SJCRH30 (cell line): Measurements from ENCODE around the gene CDRT4. TPM values are rescaled to one million over a fixed set of nuclear protein-coding genes. Genes with fewer than 3 reads are reported as not detected.

Experiments used
- DNase-seq, 2 experiments: peaks; one replicate each; pipeline ENCODE4 v3.0.0-alpha.2; 2015 to 2020
- H3K27ac ChIP-seq: fragments of 250-450 bp; sonication (Bioruptor Pico); 2 replicates; pipeline ENCODE4 v1.5.1; 2020; ENCODE audit warnings: mild to moderate bottlenecking, moderate library complexity
- H3K27me3 ChIP-seq: fragments of 250-450 bp; sonication (Bioruptor Pico); 2 replicates; pipeline ENCODE4 v1.5.1; 2020; ENCODE audit warnings: mild to moderate bottlenecking, moderate library complexity
- H3K36me3 ChIP-seq: fragments of 250-450 bp; sonication (Bioruptor Pico); 2 replicates; pipeline ENCODE4 v1.5.1; 2020; ENCODE audit warnings: mild to moderate bottlenecking, moderate library complexity
- H3K4me1 ChIP-seq: fragments of 250-450 bp; sonication (Bioruptor Pico); 2 replicates; pipeline ENCODE4 v1.5.1; 2020; ENCODE audit warnings: mild to moderate bottlenecking, moderate library complexity
- H3K4me3 ChIP-seq: fragments of 250-450 bp; sonication (Bioruptor Pico); 2 replicates; pipeline ENCODE4 v1.5.1; 2020; ENCODE audit warnings: mild to moderate bottlenecking, moderate library complexity
- H3K9me3 ChIP-seq: fragments of 250-450 bp; sonication (Bioruptor Pico); replicated peaks from 2 replicates; pipeline ENCODE4 v1.5.1; 2020; ENCODE audit warnings: mild to moderate bottlenecking, moderate library complexity
- total RNA-seq: library from RNA; depleted of rRNA; stranded (reverse); fragments of >200 nt; shearing (Covaris generic); gene quantifications from 2 replicates; pipeline ENCODE4 v1.2.3, GENCODE V29; 2014

The CDRT4 gene
- total RNA-seq, 1 experiment from 2014 or later: 0.04 TPM

DNA sequence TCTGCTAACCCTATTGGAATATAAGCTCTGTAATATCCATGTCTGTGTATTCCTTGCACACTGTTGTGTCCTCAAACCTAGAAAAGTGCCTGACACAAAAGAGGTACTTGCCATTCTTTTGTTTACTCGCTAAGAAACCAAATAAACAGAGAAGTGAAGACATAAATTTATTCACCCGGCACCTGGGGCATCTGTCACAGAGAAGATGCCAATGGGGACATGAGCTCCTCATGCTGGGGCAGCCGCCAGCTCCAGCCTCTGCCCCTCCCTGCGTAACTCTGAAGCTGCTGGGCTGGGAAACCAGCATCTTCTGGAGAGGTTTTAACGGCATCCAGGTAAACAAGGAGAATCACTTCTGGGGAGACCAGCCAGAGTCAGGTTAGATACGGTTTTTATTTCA is 15.1 kb upstream of the CDRT4 start:
- H3K27me3 ChIP-seq: no peaks in the 10 kb centered on the region; the same call in 1 of the 2 replicates
- H3K36me3 ChIP-seq: no peaks in the 10 kb centered on the region
- H3K27ac ChIP-seq: no peak overlapping the region
- H3K9me3 ChIP-seq: no peaks in the 10 kb centered on the region
- peaks cover 7% of the 10 kb centered on the region for H3K4me1 ChIP-seq
- H3K4me3 ChIP-seq: no peak overlapping the region
- DNase-seq: no peak

DNA sequence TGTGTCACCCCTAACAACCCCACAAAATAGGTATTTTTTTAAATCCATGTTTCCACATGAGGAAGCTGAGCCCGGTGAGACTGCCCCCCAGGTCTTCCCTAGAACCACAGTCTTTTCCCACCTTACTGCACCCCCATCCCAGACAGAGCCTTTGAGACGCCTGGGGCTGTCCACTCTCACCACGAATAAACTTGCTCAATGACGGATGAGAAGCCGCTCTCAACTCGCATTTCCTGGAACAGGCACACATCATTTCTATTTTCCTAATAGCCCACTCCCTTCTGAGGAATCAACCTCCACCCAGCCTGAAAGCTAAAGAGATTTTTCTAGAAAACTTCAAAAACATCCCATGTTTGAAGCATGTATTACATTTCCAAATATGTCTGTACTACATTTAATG is 14.1 kb upstream of the CDRT4 start:
- no peak overlapping the region for H3K4me3 ChIP-seq
- DNase-seq: no peak
- no peaks in the 10 kb centered on the region; the same call in 1 of the 2 replicates for H3K27me3 ChIP-seq
- H3K9me3 ChIP-seq: no peaks in the 10 kb centered on the region
- H3K4me1 ChIP-seq: peaks cover 7% of the 10 kb centered on the region
- no peaks in the 10 kb centered on the region for H3K36me3 ChIP-seq
- H3K27ac ChIP-seq: no peak overlapping the region

DNA sequence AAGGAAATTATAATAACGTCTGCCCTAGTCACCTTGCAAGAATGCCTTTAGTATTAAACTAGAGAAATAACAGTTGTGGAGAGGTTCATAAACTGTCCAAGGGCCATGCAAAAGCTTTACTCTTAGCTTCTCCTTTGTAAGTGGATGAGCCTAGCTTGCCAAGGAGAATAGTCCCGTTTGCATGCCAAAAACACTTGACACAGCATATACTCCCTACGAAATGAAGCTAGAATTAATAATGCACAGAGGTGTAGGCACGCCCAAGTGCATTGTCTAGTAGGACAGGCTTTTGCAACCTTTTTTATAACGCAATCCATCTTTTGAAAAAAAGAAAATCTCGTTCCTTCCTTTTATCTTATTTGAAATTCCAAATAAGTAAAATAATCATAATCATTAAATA is 12.8 kb upstream of the CDRT4 start:
- no peaks in the 10 kb centered on the region for H3K36me3 ChIP-seq
- H3K4me3 ChIP-seq: no peak overlapping the region
- no peaks in the 10 kb centered on the region; the same call in 1 of the 2 replicates for H3K27me3 ChIP-seq
- no peak for DNase-seq
- H3K4me1 ChIP-seq: peaks cover 7% of the 10 kb centered on the region
- H3K9me3 ChIP-seq: no peaks in the 10 kb centered on the region
- H3K27ac ChIP-seq: no peak overlapping the region

DNA sequence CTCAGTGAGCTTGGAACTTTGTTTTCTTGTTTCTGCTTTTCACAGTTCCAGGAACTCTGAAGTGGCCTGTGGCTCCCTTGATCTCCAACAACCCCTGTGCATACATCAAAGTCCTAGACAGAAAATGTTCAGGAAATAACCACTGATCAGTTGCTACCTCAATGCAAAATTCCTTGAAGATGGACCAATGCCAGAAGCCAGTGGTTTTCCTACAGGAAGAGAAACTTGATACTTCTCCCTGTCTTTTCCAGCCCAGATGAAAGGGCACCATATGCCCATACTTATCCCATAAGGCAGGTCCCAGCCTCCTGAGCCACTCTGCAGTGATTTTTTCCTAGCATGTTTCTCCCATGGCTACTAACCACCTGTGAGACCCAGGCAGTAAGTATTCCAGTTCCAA is 12.3 kb upstream of the CDRT4 start:
- DNase-seq: peak; percentile 76 to 89
- Histone ChIP-seq H3K36me3 (no peaks in the 10 kb centered on the region), H3K27ac (no peak overlapping the region), H3K4me3 (no peak overlapping the region), H3K27me3 (no peaks in the 10 kb centered on the region; the same call in 1 of the 2 replicates), H3K9me3 (no peaks in the 10 kb centered on the region), H3K4me1 (peaks cover 7% of the 10 kb centered on the region)

DNA sequence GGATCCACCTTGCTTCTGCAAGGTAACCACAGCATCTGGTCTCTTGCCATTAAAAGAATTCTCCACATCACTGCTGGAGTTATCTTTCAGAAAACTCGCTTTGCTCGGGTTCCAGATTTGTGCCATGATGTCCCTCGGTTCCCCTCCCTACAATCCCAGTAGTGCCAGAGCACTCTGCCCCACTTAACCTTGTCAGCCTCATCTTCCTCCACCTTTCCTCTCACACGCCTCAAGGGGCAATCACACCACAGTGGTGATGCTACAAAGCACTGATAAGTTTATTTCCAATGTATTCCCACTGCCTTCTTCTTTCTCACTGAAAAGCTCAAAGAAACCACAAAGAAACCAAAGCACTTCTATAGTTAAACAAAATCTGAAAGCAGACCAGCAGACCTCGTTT is 11.4 kb upstream of the CDRT4 start:
- Histone ChIP-seq H3K4me3 (no peak overlapping the region), H3K27ac (no peak overlapping the region), H3K9me3 (no peaks in the 10 kb centered on the region), H3K36me3 (no peaks in the 10 kb centered on the region), H3K27me3 (no peaks in the 10 kb centered on the region), H3K4me1 (peaks cover 7% of the 10 kb centered on the region)
- DNase-seq: no peak

DNA sequence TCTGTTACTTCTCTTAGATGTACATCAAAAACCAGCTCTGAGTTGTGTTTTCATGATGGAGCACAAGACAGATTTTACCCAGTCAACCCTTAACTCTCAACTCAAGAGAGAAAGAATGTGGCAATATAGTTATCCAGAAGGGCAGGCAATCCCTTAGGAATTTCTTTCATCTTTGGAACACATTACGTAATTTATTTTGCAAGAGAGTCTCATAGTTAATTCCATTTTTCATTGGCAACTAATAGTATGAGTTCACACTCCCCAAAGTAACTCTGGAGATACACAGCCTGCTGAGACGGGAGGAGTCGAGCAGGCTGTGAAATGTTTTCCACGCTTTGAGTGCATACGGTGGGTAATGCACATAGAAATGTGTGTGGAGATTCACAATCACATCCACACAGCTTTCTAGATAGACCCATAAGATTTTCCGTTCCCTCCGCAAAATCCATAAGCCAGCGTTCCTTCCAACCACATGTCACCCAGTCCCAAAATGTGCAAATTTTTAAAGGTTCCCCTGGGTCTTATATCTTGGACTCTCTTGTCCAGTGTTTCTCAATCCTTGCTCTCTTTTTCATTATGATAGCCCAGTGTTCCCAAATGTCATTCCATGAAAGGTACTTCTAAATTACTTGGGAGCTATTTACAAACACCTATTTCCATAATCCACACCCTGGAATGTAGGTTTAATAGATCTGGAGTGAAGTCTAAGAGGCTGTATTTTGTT is 8.4 kb upstream of the CDRT4 start:
- Histone ChIP-seq H3K27ac (no peak overlapping the region), H3K4me1 (peaks cover 7% of the 10 kb centered on the region), H3K4me3 (no peak overlapping the region), H3K9me3 (no peaks in the 10 kb centered on the region), H3K36me3 (no peaks in the 10 kb centered on the region), H3K27me3 (no peaks in the 10 kb centered on the region)
- DNase-seq: no peak

DNA sequence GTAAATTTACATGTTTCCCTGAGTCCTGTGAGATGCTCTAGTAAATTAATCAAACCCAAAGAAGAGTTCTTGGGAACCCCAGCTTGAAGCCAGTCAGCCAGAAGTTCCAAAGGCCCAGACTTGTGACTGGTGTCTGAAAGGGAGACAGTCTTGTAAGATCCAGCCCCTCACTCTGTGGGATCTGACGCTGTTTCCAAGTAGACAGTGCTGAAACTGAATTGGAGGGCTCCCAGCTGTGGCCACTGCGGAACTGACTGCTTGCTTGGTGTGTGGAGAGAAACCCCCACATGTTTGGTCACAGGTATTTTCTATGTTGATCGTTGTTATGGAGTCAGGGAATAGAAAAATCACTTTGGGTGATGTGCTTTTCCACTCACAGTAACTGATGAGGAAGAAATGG is 5.5 kb upstream of the CDRT4 start:
- Histone ChIP-seq H3K27me3 (no peaks in the 10 kb centered on the region), H3K9me3 (no peaks in the 10 kb centered on the region), H3K36me3 (no peaks in the 10 kb centered on the region), H3K4me3 (no peak overlapping the region), H3K4me1 (no peaks in the 10 kb centered on the region), H3K27ac (no peak overlapping the region)
- no peak for DNase-seq

DNA sequence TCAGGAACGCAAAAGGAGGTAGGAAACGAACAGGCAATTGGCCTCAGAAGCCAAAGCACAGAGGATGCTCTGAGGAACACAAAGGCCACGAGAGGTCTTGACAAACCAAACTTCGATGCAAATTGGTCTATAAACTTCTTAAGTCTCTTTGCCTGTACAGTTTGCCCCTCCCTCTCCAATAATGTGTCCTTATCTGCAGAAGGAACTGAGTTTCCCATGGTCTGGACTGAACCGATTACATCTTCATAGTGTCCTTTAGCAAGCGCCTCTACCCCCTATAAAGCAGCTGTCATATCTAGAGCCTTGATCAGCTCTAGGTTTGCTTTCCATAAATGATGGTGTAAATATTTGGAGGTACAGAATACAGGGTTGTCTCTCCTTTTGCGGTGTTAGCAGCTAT is 3.1 kb upstream of the CDRT4 start:
- no peaks in the 10 kb centered on the region for H3K4me1 ChIP-seq
- H3K4me3 ChIP-seq: no peak overlapping the region
- no peak for DNase-seq
- no peaks in the 10 kb centered on the region for H3K27me3 ChIP-seq
- no peaks in the 10 kb centered on the region for H3K9me3 ChIP-seq
- H3K36me3 ChIP-seq: no peaks in the 10 kb centered on the region
- H3K27ac ChIP-seq: no peak overlapping the region

DNA sequence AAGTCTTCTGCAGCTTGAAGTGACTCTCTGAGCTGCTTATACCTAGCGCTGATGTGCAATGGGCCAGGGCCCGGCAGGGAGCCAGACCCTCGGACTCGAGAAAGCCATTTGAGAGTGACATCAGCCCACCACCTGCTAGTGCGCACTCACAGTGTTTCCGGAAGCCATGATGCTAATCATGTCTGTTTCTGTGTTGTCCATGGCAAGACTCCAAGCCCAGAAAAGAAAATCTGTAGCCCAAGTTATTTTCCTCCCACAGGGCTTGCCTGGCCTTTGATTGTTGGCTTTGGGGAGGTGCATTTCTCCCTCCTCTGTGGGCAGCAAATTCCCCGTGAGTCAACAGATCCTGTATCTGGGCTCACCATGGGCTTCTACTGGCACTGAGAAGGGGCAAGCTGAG is 1.8 kb upstream of the CDRT4 start:
- no peaks in the 10 kb centered on the region for H3K36me3 ChIP-seq
- H3K9me3 ChIP-seq: peaks cover 5% of the 10 kb centered on the region; the same call in 1 of the 2 replicates
- H3K27me3 ChIP-seq: no peaks in the 10 kb centered on the region
- no peak overlapping the region for H3K27ac ChIP-seq
- DNase-seq: peak; percentile 53 to 68
- no peaks in the 10 kb centered on the region for H3K4me1 ChIP-seq
- H3K4me3 ChIP-seq: no peak overlapping the region

DNA sequence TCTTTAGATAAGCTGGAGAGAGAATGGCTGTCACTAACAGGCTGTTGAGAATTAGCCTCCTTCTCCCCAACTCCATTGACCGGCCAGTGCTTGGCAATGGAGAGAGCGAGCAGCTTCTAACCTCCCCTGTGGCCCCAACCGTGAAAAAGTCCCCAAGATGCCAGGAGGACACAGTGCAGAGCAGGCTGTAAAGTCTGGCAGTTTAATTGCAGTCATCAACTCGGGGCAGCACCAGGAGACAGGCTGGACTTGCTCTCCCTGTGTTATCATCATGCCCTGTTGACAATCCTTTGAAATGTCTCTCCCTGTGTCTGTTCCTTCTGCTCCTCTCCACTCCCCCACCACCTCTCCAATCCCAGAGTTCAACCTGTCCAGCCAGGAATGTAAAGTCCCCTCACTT is 705 bp upstream of the CDRT4 start:
- H3K36me3 ChIP-seq: no peaks in the 10 kb centered on the region
- no peak overlapping the region for H3K4me3 ChIP-seq
- H3K4me1 ChIP-seq: peaks cover 7% of the 10 kb centered on the region; the same call in 1 of the 2 replicates
- no peaks in the 10 kb centered on the region for H3K27me3 ChIP-seq
- DNase-seq: no peak
- peaks cover 5% of the 10 kb centered on the region; the same call in 1 of the 2 replicates for H3K9me3 ChIP-seq
- no peak overlapping the region for H3K27ac ChIP-seq

DNA sequence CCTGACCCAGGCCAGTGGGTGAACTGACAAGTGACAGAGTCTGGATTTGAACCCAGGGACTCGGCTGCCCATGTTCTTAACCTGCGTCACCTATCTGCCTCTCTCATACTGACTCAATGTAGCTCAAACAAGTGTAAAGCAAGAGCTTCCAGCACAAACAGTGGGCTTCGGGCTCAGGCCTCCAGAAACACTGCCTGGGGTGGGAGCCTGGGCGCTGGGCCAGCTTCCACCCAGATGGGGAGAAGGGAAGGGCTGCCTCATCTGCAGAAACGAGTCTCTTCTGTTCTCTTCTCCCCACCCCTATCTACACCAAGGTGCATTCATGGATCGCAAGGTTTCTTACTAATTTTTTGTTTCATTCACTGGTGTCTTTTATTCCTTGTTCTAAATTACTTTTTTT is 1.3 kb downstream of the CDRT4 start:
- H3K9me3 ChIP-seq: peaks cover 8% of the 10 kb centered on the region; the same call in 1 of the 2 replicates
- H3K4me1 ChIP-seq: peaks cover 11% of the 10 kb centered on the region; the same call in 1 of the 2 replicates
- no peak overlapping the region for H3K27ac ChIP-seq

DNA sequence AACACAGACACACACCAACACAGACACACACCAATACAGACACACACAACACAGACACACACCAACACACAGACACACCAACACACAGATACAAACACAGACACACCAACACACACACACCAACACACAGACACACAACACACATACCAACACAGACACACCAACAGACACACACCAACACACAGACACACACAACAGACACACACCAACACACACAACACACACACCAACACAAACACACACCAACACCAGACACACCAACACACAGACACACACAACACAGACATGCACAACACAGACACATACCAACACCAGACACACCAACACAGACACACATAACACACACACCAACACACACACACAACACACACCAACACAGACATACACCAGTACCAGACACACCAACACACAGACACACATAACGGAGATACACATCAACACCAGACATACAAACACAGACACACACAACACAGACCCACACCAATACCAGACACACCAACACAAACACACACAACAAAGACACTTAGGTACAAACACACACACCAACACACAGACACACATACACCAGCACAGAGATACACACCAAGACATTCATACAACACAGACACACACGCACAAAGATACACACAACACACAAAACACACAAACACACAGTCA is 2.2 kb downstream of the CDRT4 start:
- H3K4me1 ChIP-seq: peaks cover 11% of the 10 kb centered on the region; the same call in 1 of the 2 replicates
- H3K4me3 ChIP-seq: no peak overlapping the region
- no peaks in the 10 kb centered on the region for H3K36me3 ChIP-seq
- peaks cover 8% of the 10 kb centered on the region; the same call in 1 of the 2 replicates for H3K9me3 ChIP-seq
- H3K27me3 ChIP-seq: no peaks in the 10 kb centered on the region
- DNase-seq: no peak
- H3K27ac ChIP-seq: no peak overlapping the region

More for the DNA sequence above, 1.3 kb downstream of the CDRT4 start:
- H3K4me3 ChIP-seq: no peak overlapping the region
- no peaks in the 10 kb centered on the region for H3K27me3 ChIP-seq
- DNase-seq: peak in 1 of 2 experiments; percentile 34
- H3K36me3 ChIP-seq: no peaks in the 10 kb centered on the region

DNA sequence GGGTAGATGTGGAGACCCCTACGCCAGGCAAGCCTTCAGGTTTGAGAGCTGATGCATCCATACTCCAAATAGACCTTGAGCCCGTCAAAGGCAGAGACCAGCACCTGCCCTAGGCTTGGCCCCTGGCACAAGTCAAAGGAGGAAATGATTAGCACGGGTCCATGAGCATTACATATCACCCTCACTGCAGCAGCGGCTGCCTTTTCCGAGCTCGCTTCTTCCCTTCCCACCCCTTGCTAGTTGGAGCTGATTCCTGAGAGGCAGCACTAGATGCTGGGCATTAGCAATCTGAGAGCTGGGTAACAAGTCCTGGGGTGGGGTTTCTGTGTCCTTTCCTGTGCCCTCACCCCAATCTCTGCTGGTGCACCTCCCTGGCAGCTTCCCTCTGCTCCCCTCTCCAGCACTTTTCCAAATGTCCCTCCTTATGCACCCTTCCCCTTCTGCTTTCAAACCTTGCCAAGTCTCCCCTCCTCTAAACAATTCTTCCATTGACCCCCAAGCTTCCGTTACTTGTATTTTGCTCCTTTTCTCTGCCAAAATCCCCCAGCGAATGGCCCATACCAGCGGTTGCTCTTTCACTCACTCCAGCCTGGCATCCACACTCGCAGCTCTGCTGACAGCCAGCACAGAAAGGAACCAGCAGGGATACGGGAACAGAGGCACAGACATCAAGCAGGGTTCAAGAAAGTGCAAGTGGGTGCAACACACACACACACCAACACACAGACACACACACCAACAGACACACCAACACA is 3.0 kb downstream of the CDRT4 start:
- peaks cover 8% of the 10 kb centered on the region; the same call in 1 of the 2 replicates for H3K9me3 ChIP-seq
- H3K36me3 ChIP-seq: no peaks in the 10 kb centered on the region
- H3K27me3 ChIP-seq: no peaks in the 10 kb centered on the region
- no peak for DNase-seq
- no peak overlapping the region for H3K4me3 ChIP-seq
- peaks cover 11% of the 10 kb centered on the region; the same call in 1 of the 2 replicates for H3K4me1 ChIP-seq
- H3K27ac ChIP-seq: no peak overlapping the region

DNA sequence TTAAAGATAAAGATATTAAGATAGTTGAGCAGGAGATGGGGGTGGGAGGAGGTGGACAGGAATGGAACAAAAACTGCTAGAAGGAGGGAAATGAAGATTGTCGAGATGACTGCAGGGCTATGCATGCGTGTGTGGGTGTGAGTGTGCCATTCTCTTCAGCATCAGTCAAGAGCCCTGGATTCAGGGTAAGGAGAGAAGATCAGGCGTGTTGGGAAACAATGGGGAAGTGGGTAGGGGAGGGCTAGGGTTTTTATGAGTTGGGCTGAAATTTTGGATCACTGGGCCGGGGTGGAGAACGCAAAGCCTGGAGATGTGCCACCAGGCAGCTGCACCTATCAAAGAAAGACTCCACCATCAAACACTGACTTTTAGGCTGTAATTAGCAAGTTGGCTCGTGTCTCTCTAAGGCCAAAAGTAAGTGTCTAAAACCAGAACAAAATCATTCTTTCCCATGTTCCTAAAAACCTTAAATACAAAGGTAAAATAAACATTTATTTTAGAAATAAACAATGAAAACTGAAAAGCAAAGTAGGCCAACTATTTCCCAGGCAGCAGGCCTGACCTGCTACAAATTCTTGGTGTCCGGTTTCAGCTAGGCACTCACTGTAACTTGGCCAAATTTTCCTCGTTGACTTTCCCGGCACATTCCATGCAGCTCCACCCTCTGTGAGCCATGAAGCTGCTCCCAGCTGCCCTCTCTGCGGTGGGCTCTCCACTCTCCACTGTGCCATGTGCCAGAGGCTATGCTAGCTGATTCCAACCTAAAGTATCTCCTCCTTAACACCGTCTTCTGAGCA is 4.2 kb downstream of the CDRT4 start:
- no peaks in the 10 kb centered on the region for H3K36me3 ChIP-seq
- peaks cover 11% of the 10 kb centered on the region for H3K4me1 ChIP-seq
- peaks cover 8% of the 10 kb centered on the region; the same call in 1 of the 2 replicates for H3K9me3 ChIP-seq
- DNase-seq: peak; percentile 87 to 91
- no peaks in the 10 kb centered on the region for H3K27me3 ChIP-seq
- H3K27ac ChIP-seq: peak overlapping the region; percentile 3; the same call in 1 of the 2 replicates
- H3K4me3 ChIP-seq: no peak overlapping the region
